Endothelial cell of umbilical vein (primary cell): ENCODE data around the gene RNF213.

Experiments
- CTCF ChIP-seq, 2 donors: IDR thresholded peaks; 1 replicate in 1 of 2; 2 replicates in 1 of 2; pipeline ENCODE4 v1.5.1; 2011; ENCODE audit warnings: low read length in 2 of 2, mild to moderate bottlenecking in 2 of 2, moderate library complexity in 2 of 2, control low read depth in 1 of 2, inconsistent platforms in 1 of 2, low read depth in 1 of 2; ENCODE audit not compliant: insufficient read depth in 1 of 2; ENCODE audit errors: extremely low read depth in 1 of 2
- EZH2 ChIP-seq: IDR thresholded peaks from 2 replicates; pipeline ENCODE4 v1.6.1; 2012; ENCODE audit warnings: borderline replicate concordance, low read depth, mild to moderate bottlenecking, moderate library complexity, low read length, inconsistent platforms; ENCODE audit not compliant: severe bottlenecking
- POLR2A ChIP-seq: IDR thresholded peaks from 2 replicates; pipeline ENCODE4 v1.6.1; 2012; ENCODE audit warnings: low read depth, mild to moderate bottlenecking, control low read depth, low read length
- POLR2AphosphoS5 ChIP-seq: IDR thresholded peaks from 2 replicates; pipeline ENCODE4 v1.6.1; 2012; ENCODE audit warnings: low read depth, mild to moderate bottlenecking, control low read depth, low read length, moderate library complexity; ENCODE audit not compliant: insufficient read depth

GRCh38 chr17:80320496-80320895 is 59.8 kb downstream of the RNF213 start:
- TF ChIP-seq CTCF (IDR thresholded peaks at IDR 0.05; ENCODE audit: extremely low read depth in 1 of 2, insufficient read depth in 1 of 2, low read depth in 1 of 2, low read length in 2 of 2): no peak
- no peak for TF ChIP-seq POLR2A
- no peak for TF ChIP-seq POLR2AphosphoS5
- no peak for TF ChIP-seq EZH2
